ACHN (cell line): ENCODE data around the gene ZNF813.
"Not testable (repeated sequence)": the region's sequence is repeated elsewhere in the genome, so short reads cannot be mapped to it uniquely, and the experiment has no call there.

Source experiments
- DNase-seq: peaks from one replicate; pipeline ENCODE4 v3.0.0-alpha.2; 2015
- in situ Hi-C: cut with HindIII; loops from 2 replicates; pipeline ENCODE4 v1.10.0; 2017; ENCODE audit warnings: low sequenced_read_pairs, low pct_ligation_motif_present, low pct_unique_long_range_greater_than_20kb

Gene ZNF813

GRCh38 chr19:53515047-53515446 is 47.5 kb downstream of the ZNF813 start:
- DNase-seq, in situ Hi-C loops: not testable (repeated sequence)

- no peak for DNase-seq
- in situ Hi-C loops: no loop called here
Measured at GRCh38 chr19:53517114-53517741, 49.7 kb downstream of the ZNF813 start.

DNA sequence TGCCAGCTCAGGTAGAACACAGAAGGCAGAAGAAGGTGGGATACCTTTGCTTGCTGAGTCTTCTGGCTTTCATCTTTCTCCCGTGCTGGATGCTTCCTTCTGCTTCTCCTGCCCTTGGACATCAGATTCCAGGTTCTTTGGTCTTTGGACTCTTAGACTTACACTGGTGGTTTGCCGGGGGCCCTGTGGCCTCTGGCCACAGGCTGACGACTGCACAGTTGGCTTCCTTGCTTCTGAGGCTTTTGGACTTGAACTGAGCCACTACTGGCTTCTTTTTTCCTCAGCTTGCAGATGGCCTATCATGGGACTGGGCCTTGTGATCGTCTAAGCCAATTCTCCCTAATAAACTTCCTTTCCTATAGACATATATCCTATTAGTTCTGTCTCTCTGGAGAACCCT is 50.6 kb downstream of the ZNF813 start:
- DNase-seq: no peak
- in situ Hi-C loops: no loop called here

DNA sequence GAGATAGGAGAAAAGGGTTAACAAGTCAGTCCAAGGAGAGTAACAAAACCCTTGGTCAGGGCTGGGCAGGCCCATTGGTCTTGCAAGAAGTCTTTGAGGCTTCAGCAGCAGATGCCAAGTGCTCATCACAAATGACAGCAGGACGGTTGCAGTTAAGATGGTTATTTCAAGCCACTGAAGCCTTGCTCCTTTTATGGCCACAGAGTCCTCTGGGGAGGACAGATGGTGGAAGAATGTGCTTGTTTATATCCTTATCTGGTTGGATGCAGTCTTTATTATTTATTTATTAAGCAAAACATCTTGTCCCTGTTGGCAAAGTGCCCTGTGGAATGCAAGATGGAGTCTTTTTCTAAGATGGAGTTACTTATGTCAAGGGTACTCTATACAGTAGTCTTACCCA is 51.2 kb downstream of the ZNF813 start:
- in situ Hi-C loops: no loop called here
- no peak for DNase-seq

GRCh38 chr19:53519446-53519845 is 51.9 kb downstream of the ZNF813 start:
- in situ Hi-C loops: no loop called here
- no peak for DNase-seq

- in situ Hi-C loops: no loop called here
- DNase-seq: no peak
Measured at GRCh38 chr19:53520163-53520546, 52.6 kb downstream of the ZNF813 start.

- DNase-seq: no peak
- in situ Hi-C loops: no loop called here
Measured at GRCh38 chr19:53520547-53521372, 53.2 kb downstream of the ZNF813 start.

- DNase-seq: no peak
- in situ Hi-C loops: no loop called here
Measured at GRCh38 chr19:53521373-53522202, 54.1 kb downstream of the ZNF813 start.

DNA sequence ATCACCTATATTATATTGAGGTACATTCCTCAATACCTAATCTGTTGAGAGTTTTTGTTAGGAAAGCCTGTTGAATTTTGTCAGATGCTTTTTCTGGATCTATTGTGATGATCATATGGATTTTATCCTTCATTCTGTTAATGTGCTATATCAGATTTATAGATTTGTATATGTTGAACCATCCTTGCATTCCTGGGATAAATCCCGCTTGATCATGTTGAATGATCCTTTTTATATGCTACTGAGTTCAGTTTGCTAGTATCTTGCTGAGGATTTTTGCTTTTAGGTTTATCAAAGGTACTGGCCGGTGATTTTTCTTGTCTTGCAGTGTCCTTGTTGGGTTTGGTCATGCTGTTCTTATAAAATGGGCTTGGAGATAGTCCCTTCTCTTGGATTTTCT is 58.4 kb downstream of the ZNF813 start:
- in situ Hi-C loops: no loop called here

GRCh38 chr19:53530622-53531021 is 63.1 kb downstream of the ZNF813 start:
- DNase-seq: no peak
- in situ Hi-C loops: no loop called here

More for the DNA sequence above, 58.4 kb downstream of the ZNF813 start:
- DNase-seq: no peak

- in situ Hi-C loops: no loop called here
- no peak for DNase-seq
Measured at GRCh38 chr19:53531457-53531856, 63.9 kb downstream of the ZNF813 start.

GRCh38 chr19:53532362-53532761 is 64.8 kb downstream of the ZNF813 start:
- in situ Hi-C loops: no loop called here
- no peak for DNase-seq

- in situ Hi-C loops: no loop called here
- DNase-seq: no peak
Measured at GRCh38 chr19:53536225-53536548, 68.7 kb downstream of the ZNF813 start.

- DNase-seq: no peak
- in situ Hi-C loops: no loop called here
Measured at GRCh38 chr19:53537121-53537520, 69.6 kb downstream of the ZNF813 start.

DNA sequence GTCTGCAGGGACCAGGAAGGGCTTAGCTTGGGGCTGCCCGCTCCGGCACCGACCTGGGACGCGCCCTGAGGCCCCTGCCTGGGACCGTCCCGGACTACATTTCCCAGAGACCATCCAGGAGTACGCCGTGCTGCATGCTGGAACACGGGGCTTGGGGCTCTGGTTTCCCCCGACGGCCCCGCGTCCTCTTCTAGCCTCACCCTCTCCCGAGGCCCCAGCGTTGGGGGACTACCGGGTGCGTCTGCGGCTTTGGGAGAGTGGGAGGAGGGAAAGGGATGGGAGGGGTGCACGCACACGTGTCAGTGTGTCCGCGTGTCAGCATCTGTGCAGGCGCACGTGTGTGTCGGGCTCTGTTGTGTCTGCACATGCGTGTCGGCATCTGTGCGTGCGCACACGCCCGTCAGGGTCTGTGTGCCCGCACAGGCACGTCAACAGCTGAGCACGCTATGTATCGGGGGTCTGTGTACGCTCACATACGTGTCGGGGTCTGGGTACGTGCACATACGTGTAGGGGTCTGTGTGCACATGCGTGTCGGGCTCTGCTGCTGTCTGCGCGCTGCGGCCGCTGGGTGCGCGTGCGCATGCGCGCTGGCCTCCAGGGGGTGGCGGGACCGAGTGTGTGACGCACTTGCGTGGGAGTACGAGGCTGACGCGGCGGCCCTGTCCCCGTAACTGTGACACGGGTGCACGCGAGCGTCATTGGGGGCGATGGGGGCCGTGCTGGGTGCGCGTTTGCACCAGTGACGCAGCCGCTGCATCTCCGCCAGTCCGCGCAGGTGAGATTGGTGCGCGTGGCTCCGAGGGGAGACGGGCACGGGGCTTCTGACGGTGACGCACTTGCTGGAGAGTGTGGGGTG is 70.2 kb downstream of the ZNF813 start, which contains the start of gene ZNF331:
ZNF331 (plus strand) TSS at position 625 of the 857 bp plus-strand sequence. CDS start 31,232 bp downstream, outside the sequence.
- DNase-seq: no peak
- in situ Hi-C loops: no loop called here

DNA sequence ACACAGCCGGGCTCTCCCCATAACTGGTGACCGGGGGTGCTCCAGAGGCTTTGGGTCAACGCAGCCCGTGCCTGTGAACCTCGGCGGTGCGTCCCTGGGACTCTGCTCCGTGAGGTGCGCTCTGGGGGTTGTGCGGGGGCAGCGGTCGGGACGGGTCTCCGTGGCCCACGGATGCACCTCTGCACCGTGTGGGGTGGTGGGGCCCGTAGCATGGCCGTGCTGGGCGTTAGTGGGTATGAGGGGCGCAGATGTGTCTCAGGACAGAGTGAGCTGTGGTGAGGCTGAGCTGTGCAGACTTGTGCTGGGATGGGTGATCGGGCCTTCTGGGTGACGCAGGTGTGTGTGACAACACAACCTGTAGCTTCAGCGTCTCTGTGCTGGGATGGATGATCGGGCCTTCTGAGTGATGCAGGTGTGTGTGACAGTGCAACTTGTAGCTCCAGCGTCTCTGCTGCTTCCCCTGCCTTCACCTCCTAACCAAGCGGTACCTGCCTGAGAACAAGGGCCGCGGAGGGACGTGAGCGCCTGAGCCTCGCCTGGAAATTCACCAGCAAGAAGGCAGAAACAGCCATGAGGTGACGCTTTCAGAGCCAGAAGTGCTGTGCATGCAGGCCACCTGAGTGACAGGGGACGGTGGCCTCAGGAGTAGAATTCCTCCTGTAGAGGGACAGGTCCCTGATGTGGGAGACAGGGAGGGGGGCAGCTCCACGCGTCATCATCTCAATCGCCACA is 71.0 kb downstream of the ZNF813 start:
- in situ Hi-C loops: no loop called here

GRCh38 chr19:53540091-53540490 is 72.6 kb downstream of the ZNF813 start:
- in situ Hi-C loops: no loop called here
- no peak for DNase-seq

More for the DNA sequence above, 71.0 kb downstream of the ZNF813 start:
- no peak for DNase-seq

- DNase-seq: no peak
- in situ Hi-C loops: no loop called here
Measured at GRCh38 chr19:53541971-53542370, 74.4 kb downstream of the ZNF813 start.
